Stimulated activated CD4-positive, alpha-beta T cell treated with anti-CD3 and anti-CD28 coated beads, Interleukin-12 subunit alpha, Interleukin-12 subunit beta, amount 100 ng/mL, for 48 hours (primary cell): Measurements from ENCODE around the gene CLTC.
A peak's percentile ranks its signal among the peaks of the same experiment; 100 is the strongest.
"Not testable (repeated sequence)": the region's sequence is repeated elsewhere in the genome, so short reads cannot be mapped to it uniquely, and the experiment has no call there.

Experiments used
- DNase-seq, 3 donors: peaks; one replicate each; pipeline ENCODE4 v3.0.0-alpha.2; 2020; ENCODE audit warnings: low read depth in 2 of 3, low spot score in 1 of 3

Gene CLTC

GRCh38 chr17:59619298-59620063 is at the start of gene CLTC:
Gene CLTC, plus strand, starts transcription at chr17:59619895. Its CDS starts 237 bp downstream, at chr17:59620132.
- peak; percentile 84 to 93 (median 88) for DNase-seq

GRCh38 chr17:59572301-59572924 is 47.3 kb upstream of the CLTC start:
- peak in 2 of 3 donors; percentile 19 to 27 for DNase-seq

GRCh38 chr17:59584168-59584567 is 35.5 kb upstream of the CLTC start:
- not testable (repeated sequence) for DNase-seq

GRCh38 chr17:59600169-59600568 is 19.5 kb upstream of the CLTC start:
- no peak for DNase-seq

GRCh38 chr17:59601130-59601529 is 18.6 kb upstream of the CLTC start:
- no peak for DNase-seq

- DNase-seq = no peak
Measured at GRCh38 chr17:59607061-59607460, 12.6 kb upstream of the CLTC start.

GRCh38 chr17:59607817-59608403 is 11.8 kb upstream of the CLTC start:
- peak in 2 of 3 donors; percentile 37 to 38 for DNase-seq

- no peak for DNase-seq
Measured at GRCh38 chr17:59611503-59611902, 8.2 kb upstream of the CLTC start.

GRCh38 chr17:59616253-59616920 is 3.3 kb upstream of the CLTC start:
- DNase-seq = no peak

GRCh38 chr17:59617156-59617732 is 2.5 kb upstream of the CLTC start:
- DNase-seq = no peak

GRCh38 chr17:59619035-59619297 is 729 bp upstream of the CLTC start:
- no peak for DNase-seq

- DNase-seq = no peak
Measured at GRCh38 chr17:59620064-59620359, 317 bp downstream of the CLTC start.

- peak; percentile 37 to 54 (median 41) for DNase-seq
Measured at GRCh38 chr17:59620518-59621259, 994 bp downstream of the CLTC start.

GRCh38 chr17:59621771-59622170 is 2.1 kb downstream of the CLTC start:
- DNase-seq = no peak

GRCh38 chr17:59623151-59623550 is 3.5 kb downstream of the CLTC start:
- DNase-seq = no peak

- no peak for DNase-seq
Measured at GRCh38 chr17:59626756-59627155, 7.1 kb downstream of the CLTC start.

- no peak for DNase-seq
Measured at GRCh38 chr17:59627274-59627673, 7.6 kb downstream of the CLTC start.

GRCh38 chr17:59627770-59628171 is 8.1 kb downstream of the CLTC start:
- no peak for DNase-seq

- DNase-seq = no peak
Measured at GRCh38 chr17:59629174-59629573, 9.5 kb downstream of the CLTC start.

GRCh38 chr17:59631276-59631675 is 11.6 kb downstream of the CLTC start:
- no peak for DNase-seq

GRCh38 chr17:59632398-59632797 is 12.7 kb downstream of the CLTC start:
- no peak for DNase-seq
